CD4-positive, CD25-positive, alpha-beta regulatory T cell (primary cell): ENCODE measurements around the gene LGALS12. TPM values are rescaled to one million over a fixed set of nuclear protein-coding genes. Genes with fewer than 3 reads are reported as not detected.

Experiments
- ATAC-seq, 2 donors: fragments of 150-1000 bp; cut with Tn5 transposase; one replicate each; pipeline ENCODE4 v1.10.0; 2021; ENCODE audit warnings: low read depth in 2 of 2, moderate number of reproducible peaks in 2 of 2, moderate library complexity in 1 of 2
- DNase-seq, 3 donors: peaks; one replicate each; pipeline versions ENCODE4 v3.0.0 to v3.0.0-alpha.2; 2012 to 2022; ENCODE audit warnings: mixed read lengths in 1 of 3
- H3K27ac ChIP-seq: one replicate; pipeline ENCODE4 v1.7.0; 2013; ENCODE audit warnings: mild to moderate bottlenecking, low read length; ENCODE audit not compliant: insufficient read depth, poor library complexity, severe bottlenecking
- H3K27me3 ChIP-seq: one replicate; pipeline ENCODE4 v1.7.0; 2013; ENCODE audit warnings: low read length; ENCODE audit not compliant: control insufficient read depth, insufficient read depth
- H3K36me3 ChIP-seq: one replicate; pipeline ENCODE4 v1.7.0; 2013; ENCODE audit warnings: mild to moderate bottlenecking, low read length, moderate library complexity; ENCODE audit not compliant: control insufficient read depth, insufficient read depth
- H3K4me1 ChIP-seq: 2 replicates; pipeline ENCODE4 v1.7.0; 2013; ENCODE audit warnings: mild to moderate bottlenecking, low read length; ENCODE audit not compliant: insufficient read depth, control insufficient read depth, poor library complexity, severe bottlenecking
- H3K4me3 ChIP-seq: one replicate; pipeline ENCODE4 v1.7.0; 2013; ENCODE audit warnings: low read depth, mild to moderate bottlenecking, low read length, moderate library complexity
- H3K9me3 ChIP-seq, 2 experiments: 1 replicate in 1 of 2; 2 replicates in 1 of 2; pipeline ENCODE4 v1.7.0; 2013; ENCODE audit warnings: low read length in 2 of 2, mild to moderate bottlenecking in 1 of 2, moderate library complexity in 1 of 2; ENCODE audit not compliant: control insufficient read depth in 2 of 2
- H3K27ac Mint-ChIP-seq, 3 donors: one replicate each; pipeline ENCODE4 v1.8.0; 2020 to 2022; ENCODE audit warnings: mild to moderate bottlenecking in 3 of 3, mixed read lengths in 3 of 3, moderate library complexity in 2 of 3
- H3K27me3 Mint-ChIP-seq: one replicate; pipeline ENCODE4 v1.8.0; 2022; ENCODE audit warnings: mild to moderate bottlenecking, mixed read lengths
- H3K36me3 Mint-ChIP-seq: one replicate; pipeline ENCODE4 v1.8.0; 2020; ENCODE audit warnings: mixed read lengths
- H3K4me1 Mint-ChIP-seq, 4 donors: one replicate each; pipeline ENCODE4 v1.8.0; 2020 to 2022; ENCODE audit warnings: mixed read lengths in 4 of 4, mild to moderate bottlenecking in 1 of 4
- H3K4me3 Mint-ChIP-seq, 4 donors: one replicate each; pipeline ENCODE4 v1.8.0; 2020 to 2022; ENCODE audit warnings: mild to moderate bottlenecking in 4 of 4, mixed read lengths in 4 of 4, moderate library complexity in 3 of 4
- H3K9me3 Mint-ChIP-seq, 7 donors: one replicate each; pipeline ENCODE4 v1.8.0; 2020 to 2022; ENCODE audit warnings: mixed read lengths in 7 of 7, mild to moderate bottlenecking in 3 of 7, moderate library complexity in 2 of 7
- polyA plus RNA-seq, 4 donors: library from polyadenylated mRNA; unstranded; fragments of 300-500 nt; fragmentation: Illumina TruSeq; gene quantifications; one replicate each; pipeline ENCODE4 v1.2.3, GENCODE V29; 2021
- total RNA-seq: library from RNA; stranded (reverse); gene quantifications from one replicate; pipeline ENCODE4 v1.2.3, GENCODE V29; 2022

LGALS12 gene
- total and polyA plus RNA-seq, 5 donors from 2014 or later, result 0.94 TPM; not detected in 4

GRCh38 chr11:63512816-63513215 is 6.9 kb downstream of the LGALS12 start:
- H3K27me3 ChIP-seq, result no peaks in the 10 kb centered on the region
- no peaks in the 10 kb centered on the region for H3K36me3 Mint-ChIP-seq
- ATAC-seq (no peak), DNase-seq (no peak)
- peaks cover 2 to 6% (median 3%) of the 10 kb centered on the region in 4 donors for H3K4me1 Mint-ChIP-seq
- no peaks in the 10 kb centered on the region for H3K9me3 Mint-ChIP-seq
- no peaks in the 10 kb centered on the region for H3K4me1 ChIP-seq
- peak overlapping the region in 1 of 3 donors; percentile 6 for H3K27ac Mint-ChIP-seq
- H3K4me3 Mint-ChIP-seq, result no peak overlapping the region
- H3K27ac ChIP-seq, result no peak overlapping the region
- no peak overlapping the region for H3K4me3 ChIP-seq
- no peaks in the 10 kb centered on the region for H3K36me3 ChIP-seq
- no peaks in the 10 kb centered on the region for H3K9me3 ChIP-seq
- H3K27me3 Mint-ChIP-seq, result no peaks in the 10 kb centered on the region

DNA sequence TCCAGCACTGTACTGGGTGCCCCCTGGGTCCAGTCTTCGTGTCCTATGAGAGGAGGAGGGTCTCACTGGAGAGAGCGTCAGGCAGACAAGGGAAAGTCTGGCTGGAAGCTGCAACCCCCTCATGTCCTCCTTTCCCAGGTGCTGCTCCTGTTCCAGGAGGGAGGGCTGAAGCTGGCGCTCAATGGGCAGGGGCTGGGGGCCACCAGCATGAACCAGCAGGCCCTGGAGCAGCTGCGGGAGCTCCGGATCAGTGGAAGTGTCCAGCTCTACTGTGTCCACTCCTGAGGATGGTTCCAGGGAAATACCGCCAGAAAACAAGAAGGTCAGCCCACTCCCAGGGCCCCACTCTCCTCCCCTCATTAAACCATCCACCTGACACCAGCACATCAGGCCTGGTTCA is 10.2 kb downstream of the LGALS12 start:
- ATAC-seq, result no peak
- Histone ChIP-seq H3K4me3 (no peak overlapping the region), H3K4me1 (peaks cover 9% of the 10 kb centered on the region), H3K27ac (no peak overlapping the region), H3K9me3 (no peaks in the 10 kb centered on the region), H3K36me3 (no peaks in the 10 kb centered on the region), H3K27me3 (no peaks in the 10 kb centered on the region)
- Mint-ChIP-seq H3K4me3 (no peak overlapping the region), H3K27ac (no peak overlapping the region), H3K9me3 (peaks cover 0 to 1% (median 0%) of the 10 kb centered on the region in 7 donors), H3K36me3 (no peaks in the 10 kb centered on the region), H3K4me1 (peaks cover 18 to 29% (median 19%) of the 10 kb centered on the region in 4 donors), H3K27me3 (peaks cover 13% of the 10 kb centered on the region)
- no peak for DNase-seq

DNA sequence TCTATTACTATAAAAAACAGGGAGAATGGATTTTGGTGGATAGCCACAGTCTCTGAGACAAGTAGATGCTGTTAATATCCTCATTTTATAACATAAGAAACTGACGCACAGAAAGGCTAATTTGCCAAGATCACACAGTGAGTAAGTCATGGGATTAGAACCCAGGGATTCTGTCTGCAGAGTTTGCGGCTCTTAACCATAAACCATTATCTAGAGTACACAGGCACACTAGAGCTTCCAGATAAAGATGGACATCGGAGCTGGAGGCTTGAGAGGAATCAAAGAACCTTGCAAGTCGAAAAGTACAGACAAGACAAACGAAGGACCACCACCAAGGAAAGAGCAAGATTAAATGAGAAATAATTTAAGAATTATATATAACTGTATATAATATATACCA is 11.3 kb downstream of the LGALS12 start:
- H3K27me3 Mint-ChIP-seq, result peaks cover 18% of the 10 kb centered on the region

DNA sequence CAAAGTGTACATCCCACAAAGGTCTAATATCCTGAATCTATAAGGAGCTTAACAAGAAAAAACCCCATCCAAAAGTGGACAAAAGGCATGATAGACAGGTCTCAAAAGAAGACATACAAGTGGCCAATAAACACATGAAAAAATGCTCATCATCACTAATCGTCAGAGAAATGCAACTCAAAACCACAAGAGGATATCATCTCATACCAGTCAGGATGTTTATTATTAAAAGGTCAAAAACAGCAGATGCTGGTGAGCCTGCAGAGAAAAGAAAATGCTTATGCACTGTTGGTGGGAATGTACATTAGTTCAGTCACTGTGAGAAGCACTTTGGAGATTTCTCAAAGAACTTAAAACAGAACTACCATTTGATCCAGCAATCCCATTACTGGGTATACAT is 12.7 kb downstream of the LGALS12 start:
- Histone ChIP-seq H3K36me3 (no peaks in the 10 kb centered on the region), H3K27ac (no peak overlapping the region), H3K4me3 (peak overlapping the region; percentile 10), H3K4me1 (peaks cover 9% of the 10 kb centered on the region), H3K9me3 (no peaks in the 10 kb centered on the region), H3K27me3 (no peaks in the 10 kb centered on the region)
- Mint-ChIP-seq H3K36me3 (no peaks in the 10 kb centered on the region), H3K27me3 (peaks cover 20% of the 10 kb centered on the region), H3K9me3 (peaks cover 0 to 5% (median 0%) of the 10 kb centered on the region in 7 donors), H3K4me3 (peak overlapping the region; percentile 20 to 42 (median 36)), H3K27ac (peak overlapping the region; percentile 43 to 94 (median 73)), H3K4me1 (peaks cover 18 to 29% (median 19%) of the 10 kb centered on the region in 4 donors)
- DNase-seq, result peak in 2 of 3 donors; percentile 36 to 42
- peak; percentile 61 to 72 for ATAC-seq

More for the DNA sequence above, 11.3 kb downstream of the LGALS12 start:
- Histone ChIP-seq H3K9me3 (no peaks in the 10 kb centered on the region), H3K4me1 (peaks cover 9% of the 10 kb centered on the region), H3K4me3 (no peak overlapping the region), H3K27me3 (no peaks in the 10 kb centered on the region), H3K36me3 (no peaks in the 10 kb centered on the region), H3K27ac (no peak overlapping the region)
- H3K9me3 Mint-ChIP-seq, result peaks cover 0 to 1% (median 0%) of the 10 kb centered on the region in 7 donors
- DNase-seq (no peak), ATAC-seq (no peak)
- H3K36me3 Mint-ChIP-seq, result no peaks in the 10 kb centered on the region
- peak overlapping the region in 2 of 4 donors; percentile 15 to 34 for H3K4me3 Mint-ChIP-seq
- peaks cover 18 to 29% (median 19%) of the 10 kb centered on the region in 4 donors for H3K4me1 Mint-ChIP-seq
- peak overlapping the region in 2 of 3 donors; percentile 39 to 73 for H3K27ac Mint-ChIP-seq

DNA sequence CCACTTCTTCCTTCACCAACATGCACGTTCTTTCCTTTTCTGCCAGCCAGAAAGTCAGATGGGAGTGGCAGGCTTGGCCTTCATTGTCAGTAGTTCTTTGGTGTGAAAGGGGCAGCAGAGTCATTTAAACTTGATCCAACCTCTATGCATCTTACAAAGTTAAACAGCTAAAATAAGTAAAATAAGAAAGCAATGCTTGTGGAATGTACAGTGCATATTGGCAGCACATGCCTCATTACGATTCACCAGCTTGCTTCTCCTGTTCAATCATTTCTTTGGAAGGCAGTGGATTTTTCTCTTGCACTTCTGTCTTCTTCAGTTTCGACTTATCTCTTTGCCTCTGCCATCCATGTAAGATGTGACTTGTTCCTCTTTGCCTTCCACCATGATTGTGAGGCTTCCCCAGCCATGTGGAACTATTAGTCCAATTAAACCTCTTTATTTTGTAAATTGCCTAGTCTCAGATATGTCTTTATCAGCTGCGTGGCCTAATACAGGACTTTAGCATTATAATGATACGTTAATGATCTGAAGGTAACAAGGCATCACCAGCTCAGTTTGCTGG is 14.8 kb downstream of the LGALS12 start:
- no peak for ATAC-seq
- no peaks in the 10 kb centered on the region for H3K36me3 Mint-ChIP-seq
- H3K27ac Mint-ChIP-seq, result no peak overlapping the region

GRCh38 chr11:63521896-63522295 is 16.0 kb downstream of the LGALS12 start:
- Histone ChIP-seq H3K27me3 (no peaks in the 10 kb centered on the region), H3K27ac (no peak overlapping the region), H3K9me3 (peaks cover 0 to 2% of the 10 kb centered on the region in 2 experiments), H3K4me3 (no peak overlapping the region), H3K36me3 (no peaks in the 10 kb centered on the region), H3K4me1 (peaks cover 9% of the 10 kb centered on the region)
- no peaks in the 10 kb centered on the region for H3K36me3 Mint-ChIP-seq
- H3K4me1 Mint-ChIP-seq, result peaks cover 16 to 29% (median 19%) of the 10 kb centered on the region in 4 donors
- no peak for ATAC-seq
- peak overlapping the region in 1 of 3 donors; percentile 29 for H3K27ac Mint-ChIP-seq
- H3K4me3 Mint-ChIP-seq, result no peak overlapping the region
- H3K27me3 Mint-ChIP-seq, result peaks cover 23% of the 10 kb centered on the region
- H3K9me3 Mint-ChIP-seq, result peaks cover 0 to 6% (median 0%) of the 10 kb centered on the region in 7 donors
- DNase-seq, result no peak

More for the DNA sequence above, 14.8 kb downstream of the LGALS12 start:
- no peak overlapping the region for H3K4me3 ChIP-seq
- H3K9me3 ChIP-seq, result peaks cover 0 to 2% of the 10 kb centered on the region in 2 experiments
- H3K27ac ChIP-seq, result no peak overlapping the region
- no peak overlapping the region for H3K4me3 Mint-ChIP-seq
- no peak for DNase-seq
- H3K4me1 Mint-ChIP-seq, result peaks cover 18 to 29% (median 19%) of the 10 kb centered on the region in 4 donors
- H3K27me3 Mint-ChIP-seq, result peaks cover 23% of the 10 kb centered on the region
- H3K36me3 ChIP-seq, result no peaks in the 10 kb centered on the region
- peaks cover 0 to 6% (median 0%) of the 10 kb centered on the region in 7 donors for H3K9me3 Mint-ChIP-seq
- no peaks in the 10 kb centered on the region for H3K27me3 ChIP-seq
- H3K4me1 ChIP-seq, result peaks cover 9% of the 10 kb centered on the region

DNA sequence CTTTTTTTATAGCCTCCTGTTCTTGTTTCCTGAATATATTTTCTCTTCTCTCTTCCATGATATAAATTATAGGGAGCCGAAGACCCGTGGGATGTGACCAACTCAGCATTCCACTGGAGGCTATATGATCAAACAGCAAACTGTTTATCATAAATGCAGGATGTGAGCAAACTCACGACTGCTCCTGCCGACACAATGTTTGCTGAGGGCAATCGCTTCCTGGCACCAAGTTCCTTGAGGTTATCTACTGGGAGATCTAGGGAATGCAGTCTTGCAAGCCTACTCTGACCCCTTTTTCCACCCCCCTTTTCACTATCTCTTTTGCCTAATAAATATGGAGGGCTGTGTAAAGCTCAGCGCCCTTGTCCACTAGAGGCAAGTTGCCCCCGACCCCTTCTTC is 17.3 kb downstream of the LGALS12 start:
- DNase-seq (no peak), ATAC-seq (no peak)
- Histone ChIP-seq H3K4me1 (peaks cover 6% of the 10 kb centered on the region), H3K4me3 (no peak overlapping the region), H3K27ac (no peak overlapping the region), H3K9me3 (peaks cover 0 to 2% of the 10 kb centered on the region in 2 experiments), H3K27me3 (no peaks in the 10 kb centered on the region), H3K36me3 (no peaks in the 10 kb centered on the region)
- peaks cover 12 to 29% (median 16%) of the 10 kb centered on the region in 4 donors for H3K4me1 Mint-ChIP-seq
- no peak overlapping the region for H3K4me3 Mint-ChIP-seq
- H3K27ac Mint-ChIP-seq, result no peak overlapping the region
- H3K36me3 Mint-ChIP-seq, result no peaks in the 10 kb centered on the region
- H3K9me3 Mint-ChIP-seq, result peaks cover 0 to 6% (median 0%) of the 10 kb centered on the region in 7 donors
- peaks cover 23% of the 10 kb centered on the region for H3K27me3 Mint-ChIP-seq

- Histone ChIP-seq H3K27ac (no peak overlapping the region), H3K36me3 (no peaks in the 10 kb centered on the region), H3K27me3 (no peaks in the 10 kb centered on the region), H3K4me3 (no peak overlapping the region), H3K9me3 (peaks cover 0 to 2% of the 10 kb centered on the region in 2 experiments), H3K4me1 (peaks cover 26% of the 10 kb centered on the region)
- H3K36me3 Mint-ChIP-seq, result no peaks in the 10 kb centered on the region
- peak overlapping the region; percentile 23 to 43 (median 31) for H3K27ac Mint-ChIP-seq
- peaks cover 0 to 6% (median 0%) of the 10 kb centered on the region in 7 donors for H3K9me3 Mint-ChIP-seq
- DNase-seq, result no peak
- no peak overlapping the region for H3K4me3 Mint-ChIP-seq
- H3K27me3 Mint-ChIP-seq, result peaks cover 5% of the 10 kb centered on the region
- ATAC-seq, result no peak
- H3K4me1 Mint-ChIP-seq, result peaks cover 22 to 43% (median 33%) of the 10 kb centered on the region in 4 donors
Measured at GRCh38 chr11:63527667-63528066, 21.8 kb downstream of the LGALS12 start.
